Neural progenitor cell (in vitro differentiated cells): ENCODE results near the gene SLC24A4. TPM values are rescaled to one million over a fixed set of nuclear protein-coding genes. Genes with fewer than 3 reads are reported as not detected.

Experiments used
- DNase-seq: peaks from one replicate; pipeline ENCODE4 v3.0.0-alpha.2; 2016; ENCODE audit warnings: low spot score
- H2AFZ ChIP-seq: fragments of 200-600 bp; sonication (generic); replicated peaks from 2 replicates; pipeline ENCODE4 v1.6.1; 2016; ENCODE audit warnings: antibody characterized with exemption
- H3F3A ChIP-seq: fragments of 200-600 bp; sonication (generic); 2 replicates; pipeline ENCODE4 v1.6.1; 2016; ENCODE audit warnings: antibody characterized with exemption, low read depth
- H3K27ac ChIP-seq: fragments of 200-600 bp; sonication (generic); 2 replicates; pipeline ENCODE4 v1.5.1; 2016; ENCODE audit warnings: mild to moderate bottlenecking
- H3K27me3 ChIP-seq: fragments of 200-600 bp; sonication (generic); 2 replicates; pipeline ENCODE4 v1.6.1; 2016; ENCODE audit warnings: mild to moderate bottlenecking, moderate library complexity
- H3K36me3 ChIP-seq: fragments of 200-600 bp; sonication (generic); 2 replicates; pipeline ENCODE4 v1.5.1; 2016
- H3K4me1 ChIP-seq: fragments of 200-600 bp; sonication (generic); 2 replicates; pipeline ENCODE4 v1.6.1; 2016; ENCODE audit warnings: mixed run types
- H3K4me2 ChIP-seq: fragments of 200-600 bp; sonication (generic); 2 replicates; pipeline ENCODE4 v1.6.1; 2016
- H3K4me3 ChIP-seq: fragments of 200-600 bp; sonication (generic); 2 replicates; pipeline ENCODE4 v1.5.1; 2016
- H3K79me2 ChIP-seq: fragments of 200-600 bp; sonication (generic); 2 replicates; pipeline ENCODE4 v1.6.1; 2016; ENCODE audit warnings: low read depth
- H3K9ac ChIP-seq: fragments of 200-600 bp; sonication (generic); 2 replicates; pipeline ENCODE4 v1.6.1; 2016
- H3K9me3 ChIP-seq: fragments of 200-600 bp; sonication (generic); 2 replicates; pipeline ENCODE4 v1.5.1; 2016; ENCODE audit warnings: low read depth
- H4K20me1 ChIP-seq: fragments of 200-600 bp; sonication (generic); 2 replicates; pipeline ENCODE4 v1.6.1; 2016; ENCODE audit warnings: low read depth
- H3K27ac Mint-ChIP-seq: 3 replicates; pipeline ENCODE4 v1.8.0; 2021; ENCODE audit warnings: mixed read lengths
- H3K27me3 Mint-ChIP-seq: 2 replicates; pipeline ENCODE4 v1.8.0; 2022; ENCODE audit warnings: low read depth, mild to moderate bottlenecking, inconsistent platforms, moderate library complexity, mixed read lengths; ENCODE audit not compliant: insufficient read depth
- H3K36me3 Mint-ChIP-seq: 3 replicates; pipeline ENCODE4 v1.8.0; 2021; ENCODE audit warnings: mixed read lengths
- H3K4me1 Mint-ChIP-seq: 3 replicates; pipeline ENCODE4 v1.8.0; 2021; ENCODE audit warnings: mixed read lengths
- H3K4me3 Mint-ChIP-seq: 3 replicates; pipeline ENCODE4 v1.8.0; 2021; ENCODE audit warnings: mild to moderate bottlenecking, moderate library complexity, mixed read lengths
- H3K9me3 Mint-ChIP-seq: 3 replicates; pipeline ENCODE4 v1.8.0; 2020; ENCODE audit warnings: mixed read lengths
- CTCF ChIP-seq: fragments of 200-600 bp; sonication (generic); IDR thresholded peaks from 2 replicates; pipeline ENCODE4 v1.5.1; 2017; ENCODE audit warnings: antibody characterized with exemption, mild to moderate bottlenecking
- EZH2 ChIP-seq: fragments of 200-600 bp; sonication (generic); IDR thresholded peaks from 2 replicates; pipeline ENCODE4 v1.6.1; 2017; ENCODE audit warnings: antibody characterized with exemption, mild to moderate bottlenecking, moderate library complexity
- EZH2phosphoT487 ChIP-seq: fragments of 200-600 bp; sonication (generic); IDR thresholded peaks from 2 replicates; pipeline ENCODE4 v1.6.1; 2017; ENCODE audit warnings: antibody characterized with exemption
- total RNA-seq: library from RNA; depleted of rRNA; stranded (reverse); fragments of >200 nt; gene quantifications from 2 replicates; pipeline ENCODE4 v1.2.3, GENCODE V29; 2015; ENCODE audit warnings: low replicate concordance

Gene SLC24A4
- total RNA-seq, 1 donor from 2014 or later: 0.73 TPM

DNA sequence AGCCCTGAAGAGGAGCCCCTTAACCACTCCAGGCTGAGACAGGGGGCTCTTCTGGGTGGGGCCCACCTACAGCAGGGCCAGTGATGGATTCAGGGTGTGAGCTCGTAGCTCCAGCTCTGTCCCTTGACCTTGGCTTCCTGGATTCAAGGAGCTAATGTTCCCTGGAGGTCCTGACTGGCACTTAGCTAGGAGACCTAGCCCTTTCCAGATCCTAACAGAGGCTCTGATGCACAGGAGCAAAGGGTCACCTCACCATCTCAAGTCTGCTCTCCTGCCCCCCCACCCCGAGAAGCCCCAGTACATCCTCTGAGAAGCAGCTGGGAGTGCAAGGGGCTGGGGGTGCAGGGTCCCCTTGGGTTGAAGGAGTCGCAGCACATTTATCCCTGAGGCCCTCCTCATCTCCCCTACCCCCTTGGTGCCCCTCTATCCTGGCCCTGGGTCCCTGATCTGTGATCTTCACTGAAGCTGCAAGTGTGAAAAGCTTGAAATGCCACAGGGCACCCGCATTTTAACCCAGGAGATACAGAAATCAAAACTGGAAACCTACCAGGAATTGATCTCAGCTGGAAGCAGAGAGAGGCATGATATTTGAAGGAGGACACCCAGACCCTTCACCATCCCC, 193.5 kb downstream of the SLC24A4 start:
- H3K27me3 ChIP-seq: peaks cover 59% of the 10 kb centered on the region

DNA sequence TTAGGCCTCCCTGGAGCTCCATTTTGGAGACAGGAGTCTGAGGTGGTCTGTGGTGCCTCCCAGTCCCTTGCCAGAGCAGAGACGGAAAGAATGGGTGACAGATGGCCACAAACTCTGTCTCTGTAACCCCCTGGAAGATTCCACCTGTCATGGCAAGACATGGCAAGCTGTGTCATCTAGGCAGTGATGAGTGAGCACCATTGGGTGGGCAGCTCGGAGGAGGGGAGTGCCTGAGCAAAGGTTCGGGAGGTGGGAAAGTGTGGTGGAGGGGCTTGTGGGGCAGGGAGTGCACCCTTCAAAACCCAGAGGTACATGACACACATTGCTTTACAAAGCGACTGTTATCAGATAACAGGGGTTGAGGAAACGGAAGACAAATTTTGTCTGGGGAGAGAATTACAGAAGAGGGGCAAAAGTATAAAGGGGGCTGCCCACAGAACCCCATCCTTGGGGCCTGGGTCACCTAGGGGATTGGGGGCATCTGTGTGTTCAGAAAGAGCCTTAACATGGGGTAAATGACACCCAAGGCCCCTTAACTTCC, 194.1 kb downstream of the SLC24A4 start:
- peaks cover 59% of the 10 kb centered on the region for H3K27me3 ChIP-seq
- H4K20me1 ChIP-seq: no peaks in the 10 kb centered on the region
- no peak for DNase-seq
- H3K9ac ChIP-seq: no peak overlapping the region
- no peak for TF ChIP-seq EZH2phosphoT487
- TF ChIP-seq CTCF: no peak
- TF ChIP-seq EZH2: no peak
- H3K27ac ChIP-seq: no peak overlapping the region
- H3K27me3 Mint-ChIP-seq: peaks cover 11% of the 10 kb centered on the region
- H3K27ac Mint-ChIP-seq: no peak overlapping the region
- no peaks in the 10 kb centered on the region for H3K4me1 ChIP-seq
- H2AFZ ChIP-seq: no peak overlapping the region
- H3K79me2 ChIP-seq: no peaks in the 10 kb centered on the region
- H3K36me3 ChIP-seq: no peaks in the 10 kb centered on the region
- H3K36me3 Mint-ChIP-seq: no peaks in the 10 kb centered on the region
- no peak overlapping the region for H3K4me3 Mint-ChIP-seq
- no peaks in the 10 kb centered on the region for H3K9me3 Mint-ChIP-seq
- no peaks in the 10 kb centered on the region for H3F3A ChIP-seq
- H3K4me2 ChIP-seq: no peak overlapping the region
- no peaks in the 10 kb centered on the region for H3K9me3 ChIP-seq
- no peaks in the 10 kb centered on the region for H3K4me1 Mint-ChIP-seq
- no peak overlapping the region for H3K4me3 ChIP-seq

More for the DNA sequence above, 193.5 kb downstream of the SLC24A4 start:
- peaks cover 11% of the 10 kb centered on the region for H3K27me3 Mint-ChIP-seq
- H3K27ac ChIP-seq: no peak overlapping the region
- no peaks in the 10 kb centered on the region for H3F3A ChIP-seq
- no peak overlapping the region for H2AFZ ChIP-seq
- no peak overlapping the region for H3K4me3 ChIP-seq
- no peaks in the 10 kb centered on the region for H3K36me3 ChIP-seq
- H3K9ac ChIP-seq: no peak overlapping the region
- no peaks in the 10 kb centered on the region for H3K79me2 ChIP-seq
- TF ChIP-seq CTCF (no peak), EZH2phosphoT487 (no peak), EZH2 (no peak)
- H3K36me3 Mint-ChIP-seq: no peaks in the 10 kb centered on the region
- H4K20me1 ChIP-seq: no peaks in the 10 kb centered on the region
- peaks cover 5% of the 10 kb centered on the region for H3K4me1 Mint-ChIP-seq
- no peak overlapping the region for H3K4me2 ChIP-seq
- no peaks in the 10 kb centered on the region for H3K9me3 ChIP-seq
- no peaks in the 10 kb centered on the region for H3K4me1 ChIP-seq
- no peaks in the 10 kb centered on the region for H3K9me3 Mint-ChIP-seq
- DNase-seq: no peak
- no peak overlapping the region for H3K4me3 Mint-ChIP-seq
- H3K27ac Mint-ChIP-seq: no peak overlapping the region

DNA sequence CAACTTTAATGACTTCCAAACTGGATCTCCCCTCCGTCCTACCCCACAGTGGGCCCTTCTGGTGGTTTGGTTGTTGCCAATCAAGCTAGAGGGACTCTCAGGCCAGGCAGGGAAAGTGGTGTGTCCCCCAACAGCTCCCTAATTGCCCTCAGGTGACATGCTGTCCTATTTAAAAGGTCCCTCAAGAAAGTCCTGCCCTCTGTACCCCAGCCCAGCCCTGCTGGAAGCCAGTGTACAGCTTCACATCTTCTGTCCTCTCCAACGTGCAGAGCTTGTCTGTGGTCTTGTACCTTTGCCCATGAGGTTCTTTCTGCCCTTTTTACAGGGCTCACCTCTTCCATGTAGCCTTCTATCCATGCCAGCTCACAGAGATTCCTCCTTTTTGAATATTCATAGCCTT, 194.8 kb downstream of the SLC24A4 start:
- H3K36me3 Mint-ChIP-seq: no peaks in the 10 kb centered on the region
- TF ChIP-seq EZH2phosphoT487: no peak
- no peak for TF ChIP-seq CTCF
- TF ChIP-seq EZH2: no peak
- Histone ChIP-seq H3K27ac (no peak overlapping the region), H2AFZ (no peak overlapping the region), H3K9me3 (no peaks in the 10 kb centered on the region), H3K4me2 (no peak overlapping the region), H3K4me3 (no peak overlapping the region), H3K9ac (no peak overlapping the region), H3K36me3 (no peaks in the 10 kb centered on the region), H3K27me3 (peaks cover 54% of the 10 kb centered on the region), H4K20me1 (no peaks in the 10 kb centered on the region), H3K4me1 (no peaks in the 10 kb centered on the region), H3F3A (no peaks in the 10 kb centered on the region), H3K79me2 (no peaks in the 10 kb centered on the region)
- peaks cover 9% of the 10 kb centered on the region for H3K27me3 Mint-ChIP-seq
- H3K27ac Mint-ChIP-seq: no peak overlapping the region
- no peaks in the 10 kb centered on the region for H3K4me1 Mint-ChIP-seq
- DNase-seq: no peak
- no peak overlapping the region for H3K4me3 Mint-ChIP-seq
- no peaks in the 10 kb centered on the region for H3K9me3 Mint-ChIP-seq
